NOMO-1 treated with dmso at 0.1 percent for 144 hours (cell line): ENCODE measurements around the gene ZBTB5.
"Not testable (repeated sequence)": the region's sequence is repeated elsewhere in the genome, so short reads cannot be mapped to it uniquely, and the experiment has no call there.

Experiments
- DNase-seq: peaks from one replicate; lab custom pipeline; 2025; ENCODE audit not compliant: unreplicated experiment; lab: John Stamatoyannopoulos, UW

The ZBTB5 gene

DNA sequence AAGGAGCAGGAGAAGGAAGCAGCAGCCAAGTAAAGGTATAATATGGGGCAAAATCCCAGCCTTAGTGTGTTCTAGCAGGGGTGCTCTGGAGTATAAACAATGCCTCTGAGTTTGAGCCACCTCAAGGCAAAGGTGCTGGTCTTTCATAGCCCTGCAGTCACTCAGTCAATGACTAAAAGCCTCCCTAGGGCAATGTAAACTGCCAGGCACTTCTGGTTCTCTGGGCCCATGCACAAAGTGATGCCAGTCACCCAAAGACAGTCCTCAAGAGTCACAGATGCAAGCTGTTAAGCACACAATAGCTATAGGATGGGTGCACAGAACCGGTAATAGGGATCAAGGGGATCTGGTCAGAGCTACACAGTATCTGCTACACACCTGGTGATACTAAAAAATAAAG lies 12.6 kb downstream of the ZBTB5 start:
- DNase-seq: no peak

DNA sequence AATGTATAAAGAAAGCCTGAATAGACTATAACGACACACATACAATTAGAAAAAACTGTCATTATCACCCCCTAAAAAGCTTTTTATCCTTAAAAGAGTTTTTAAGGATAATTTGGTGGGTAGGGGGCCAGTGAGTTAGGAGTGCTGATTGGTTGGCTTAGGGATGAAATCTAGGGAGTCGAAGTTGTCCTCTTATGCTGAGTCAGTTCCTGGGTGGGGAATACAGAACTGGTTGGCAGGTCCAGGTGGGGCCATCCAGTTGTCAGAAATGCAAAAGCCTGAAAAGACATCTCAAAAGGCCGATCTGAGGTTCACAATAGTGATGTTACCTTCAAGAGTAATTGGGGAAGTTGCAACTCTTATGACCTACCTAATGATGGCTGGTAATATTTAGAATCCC lies 13.6 kb downstream of the ZBTB5 start:
- DNase-seq: no peak

DNA sequence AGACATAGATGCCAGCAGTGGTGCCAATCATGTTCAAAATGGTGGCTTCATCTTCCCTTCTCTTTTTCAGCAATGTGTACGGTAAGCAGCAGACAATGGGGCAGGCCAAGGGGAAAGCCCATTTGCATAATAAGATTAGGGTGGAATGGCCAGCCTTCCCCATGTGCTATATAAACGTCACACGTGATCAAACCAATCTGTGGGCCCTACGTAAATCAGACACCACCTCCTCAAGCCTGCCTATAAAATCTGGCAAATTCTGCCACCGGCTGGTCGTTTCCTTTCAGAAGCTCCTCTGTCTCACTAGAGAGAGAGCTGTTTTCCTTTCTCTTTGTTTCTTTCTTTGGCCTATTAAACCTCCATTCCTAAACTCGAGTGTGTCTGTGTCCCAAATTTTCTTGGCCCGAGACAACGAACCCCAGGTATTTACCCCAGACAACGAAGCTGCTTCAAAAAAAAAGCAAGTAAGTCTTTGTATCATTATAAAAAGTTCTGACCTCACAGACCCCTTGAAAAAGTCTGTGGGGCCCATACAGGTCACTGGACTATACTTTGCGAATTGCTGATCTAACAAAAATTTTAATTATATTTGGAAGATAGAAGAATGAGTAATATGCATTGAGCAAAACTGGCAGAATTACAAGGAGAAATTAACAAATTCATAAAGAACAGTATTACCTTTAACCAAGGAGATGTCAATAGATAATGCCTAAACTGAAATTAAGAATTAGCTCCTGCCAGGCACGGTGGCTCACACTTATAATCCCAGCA lies 15.2 kb downstream of the ZBTB5 start:
- DNase-seq: no peak

DNA sequence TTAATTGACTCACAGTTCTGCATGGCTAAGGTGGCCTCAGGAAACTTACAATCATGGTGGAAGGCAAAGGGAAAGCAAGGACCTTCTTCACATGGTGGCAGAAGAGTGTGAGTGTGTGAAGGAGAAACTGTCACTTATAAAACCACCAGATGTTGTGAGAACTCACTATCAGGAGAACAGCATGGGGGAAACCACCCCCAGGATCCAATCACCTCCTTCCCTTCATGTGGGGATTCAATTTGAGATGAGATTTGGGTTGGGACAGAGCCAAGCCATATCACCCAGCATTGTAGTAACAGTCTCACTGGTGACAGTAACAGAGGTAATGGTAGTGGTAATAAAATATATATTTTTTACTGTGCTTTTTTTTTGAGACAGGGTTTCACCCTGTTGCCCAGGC lies 18.1 kb downstream of the ZBTB5 start:
- DNase-seq: no peak

DNA sequence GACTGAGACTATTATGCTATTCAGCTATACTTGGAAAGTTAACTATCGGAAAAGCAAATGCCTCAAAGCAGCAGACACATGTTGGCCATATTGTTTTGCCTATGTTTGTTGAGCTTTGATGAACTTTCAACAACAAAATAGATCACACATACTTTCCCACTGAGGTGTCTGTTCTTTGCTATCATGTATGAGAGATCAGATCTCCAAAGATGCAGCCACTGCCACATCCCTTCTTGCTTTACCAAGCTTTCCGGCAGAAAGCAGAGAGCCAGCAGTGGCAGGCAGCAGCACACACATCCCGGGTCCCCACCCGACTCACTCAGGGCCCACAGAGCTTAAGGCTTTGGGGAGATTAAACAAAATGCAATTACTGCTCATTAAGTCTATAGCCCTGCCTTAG lies 18.8 kb downstream of the ZBTB5 start:
- no peak for DNase-seq

DNA sequence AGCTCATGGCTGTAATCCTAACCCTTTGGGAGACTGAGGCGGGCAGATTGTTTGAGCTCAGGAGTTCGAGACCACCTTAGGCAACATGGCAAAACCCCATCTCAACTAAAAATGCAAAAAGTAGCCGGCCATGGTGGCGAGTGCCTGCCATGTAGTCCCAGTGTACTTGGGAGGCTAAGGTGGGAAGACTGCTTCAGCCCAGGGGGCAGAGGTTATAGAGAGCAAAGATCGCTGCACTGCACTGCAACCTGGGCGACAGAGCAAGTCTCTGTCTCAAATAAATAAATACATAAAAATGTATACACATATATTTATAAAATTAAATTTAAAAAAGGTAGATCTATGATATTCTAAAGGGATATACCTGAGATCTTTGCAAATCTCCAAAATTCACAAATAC lies 19.4 kb downstream of the ZBTB5 start:
- DNase-seq: no peak

DNA sequence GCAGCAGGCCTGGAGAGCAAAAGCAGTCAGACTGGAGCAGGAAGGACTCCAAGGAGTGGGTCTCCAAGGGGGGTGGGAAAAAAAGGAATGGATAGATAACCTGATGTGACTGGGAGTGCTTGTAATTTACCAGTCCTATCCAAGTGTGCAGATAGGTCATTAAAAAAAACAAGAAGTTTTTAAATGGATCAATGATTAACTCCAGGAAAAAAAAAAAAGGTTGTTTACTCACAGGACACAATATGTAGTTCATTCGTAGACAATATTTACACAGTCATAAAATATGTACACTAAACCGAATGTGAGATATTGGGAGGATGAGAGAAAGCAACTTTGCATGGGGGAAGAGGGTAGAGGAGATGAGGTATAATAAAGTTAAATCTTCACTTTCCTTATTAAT lies 20.4 kb downstream of the ZBTB5 start:
- DNase-seq: no peak

DNA sequence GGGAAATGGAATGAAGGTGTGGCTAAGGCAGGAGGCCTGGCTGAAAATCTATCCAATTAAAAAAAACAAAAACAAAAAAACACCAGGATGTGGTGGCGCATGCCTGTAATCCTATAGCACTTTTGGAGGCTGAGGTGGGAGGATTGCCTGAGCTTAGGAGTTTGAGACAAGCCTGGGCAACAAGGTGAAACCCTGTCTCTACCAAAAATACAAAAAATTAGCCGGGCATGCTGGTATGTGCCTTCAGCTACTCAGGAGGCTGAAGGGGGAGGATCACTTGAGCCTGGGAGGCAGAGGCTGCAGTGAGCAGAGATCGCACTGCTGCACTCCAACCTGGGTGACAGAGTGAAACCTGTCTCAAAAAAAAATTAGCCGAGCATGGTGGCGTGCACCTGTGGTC lies 21.7 kb downstream of the ZBTB5 start:
- no peak for DNase-seq

DNA sequence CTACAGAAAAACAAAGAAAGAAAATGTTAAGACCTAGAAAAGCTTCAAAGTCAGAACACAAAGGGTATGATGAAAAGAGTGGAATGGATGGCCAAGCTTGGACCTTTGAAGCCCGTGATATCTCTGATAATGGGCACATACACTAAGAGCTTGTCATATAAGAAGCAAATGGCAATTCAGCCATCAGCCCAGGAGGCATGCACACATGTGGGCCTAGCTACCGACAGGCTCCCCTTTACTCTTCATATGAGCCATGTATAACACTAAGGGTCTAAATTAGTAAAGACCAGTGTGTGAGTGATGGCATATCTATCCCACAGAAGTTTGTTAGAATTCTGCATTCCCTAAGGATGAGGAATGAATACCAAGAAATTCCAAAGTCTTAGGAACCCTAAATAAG lies 22.7 kb downstream of the ZBTB5 start:
- no peak for DNase-seq

DNA sequence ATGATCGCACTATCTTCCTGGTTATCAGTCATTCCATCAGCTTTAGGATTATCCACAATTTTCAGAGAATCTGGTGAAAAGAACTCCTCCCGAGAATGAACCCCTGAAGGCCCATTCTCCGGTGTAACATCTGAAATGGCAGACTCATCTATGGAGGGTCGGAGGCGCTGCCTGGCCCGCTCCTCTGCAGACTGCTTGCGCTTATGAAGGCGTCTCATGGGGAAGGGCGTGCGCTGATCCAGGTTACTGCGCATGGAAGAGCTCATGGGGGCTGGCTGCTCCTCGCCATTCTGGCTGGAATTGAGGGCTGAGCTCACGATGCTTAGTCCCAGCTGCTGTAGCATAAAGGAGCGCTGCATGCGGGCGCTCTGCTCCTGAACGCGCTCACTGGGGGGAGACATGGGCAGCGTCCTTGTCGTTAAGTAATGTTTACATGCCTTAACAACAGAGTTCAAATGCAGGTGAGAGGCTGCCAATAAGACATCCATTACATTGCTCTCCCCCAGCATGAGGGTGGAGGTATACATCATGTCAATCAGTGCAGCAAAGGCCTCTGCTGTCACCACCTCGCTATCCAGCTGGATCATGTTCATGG lies 23.4 kb downstream of the ZBTB5 start:
- DNase-seq: no peak

DNA sequence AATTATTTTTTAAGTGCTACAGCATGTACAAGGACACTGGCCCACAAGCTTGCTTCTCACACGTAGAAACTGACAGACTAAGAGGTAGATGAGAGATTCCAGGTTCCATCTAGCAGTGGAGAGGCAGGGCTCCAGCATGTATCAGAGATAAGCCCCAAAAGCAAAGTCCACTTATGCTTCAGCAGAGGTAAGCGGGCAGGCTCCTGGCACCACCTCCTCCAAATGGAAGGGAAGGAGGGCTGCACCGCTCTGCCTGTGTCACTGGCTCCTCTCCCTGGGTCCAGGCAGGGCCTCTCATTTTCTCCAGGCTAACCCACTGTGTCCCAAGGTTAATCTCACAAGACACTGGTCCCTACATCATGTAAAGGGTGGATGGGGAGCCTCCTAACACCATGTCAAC lies 26.9 kb downstream of the ZBTB5 start:
- DNase-seq: no peak

DNA sequence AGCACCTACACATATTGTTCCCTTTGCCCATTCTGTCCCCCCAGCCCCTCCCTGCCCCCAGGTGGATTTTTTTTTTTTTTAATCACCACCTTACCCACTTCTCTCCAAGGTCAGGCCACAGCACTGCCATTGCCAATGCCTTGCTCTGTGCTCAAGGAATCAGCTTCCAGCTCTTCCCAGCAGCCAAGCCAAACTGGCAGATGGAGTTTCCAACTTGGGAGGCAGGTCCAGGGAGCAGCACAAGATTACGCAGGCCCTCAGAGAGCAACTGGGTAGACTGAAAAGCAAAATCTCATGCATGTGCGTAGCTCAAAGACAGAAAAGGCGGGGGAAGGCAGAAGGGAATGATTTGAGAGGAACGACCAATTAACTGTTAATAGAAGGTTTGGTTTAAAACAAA lies 27.6 kb downstream of the ZBTB5 start:
- DNase-seq: no peak

DNA sequence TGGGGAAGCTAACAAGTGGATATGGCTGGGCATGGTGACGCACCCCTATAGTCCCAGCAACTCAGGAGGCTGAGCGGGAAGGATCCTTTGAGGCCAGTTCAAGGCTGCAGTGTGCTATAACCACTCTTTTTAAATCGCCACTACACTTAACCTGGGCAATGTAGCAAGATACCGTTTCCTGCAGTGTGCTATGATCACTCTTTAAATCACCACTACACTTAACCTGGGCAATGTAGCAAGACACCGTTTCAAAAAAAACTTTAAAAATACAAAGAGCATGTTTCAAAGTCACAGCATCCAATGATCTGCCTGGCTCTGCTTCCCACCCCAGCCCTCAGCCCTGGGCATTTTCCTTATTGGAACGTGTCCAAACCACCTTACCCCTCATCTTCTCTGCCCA lies 28.2 kb downstream of the ZBTB5 start:
- DNase-seq: no peak

DNA sequence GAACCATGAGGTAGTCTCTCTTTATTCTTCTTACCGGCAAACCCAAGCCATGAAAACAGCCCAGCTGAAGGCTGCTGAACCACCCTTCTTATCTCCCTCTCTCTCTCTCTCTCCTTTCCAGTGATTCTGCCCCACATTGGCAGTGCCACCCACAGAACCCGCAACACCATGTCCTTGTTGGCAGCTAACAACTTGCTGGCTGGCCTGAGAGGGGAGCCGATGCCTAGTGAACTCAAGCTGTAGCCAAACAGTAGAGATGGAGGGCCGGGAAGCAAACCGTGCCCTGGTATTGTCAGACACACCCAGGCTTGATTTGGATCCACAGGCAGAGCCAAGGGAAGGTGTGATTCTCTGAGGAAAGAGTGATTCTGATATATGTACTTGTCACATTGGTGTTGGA lies 28.7 kb downstream of the ZBTB5 start:
- DNase-seq: no peak

DNA sequence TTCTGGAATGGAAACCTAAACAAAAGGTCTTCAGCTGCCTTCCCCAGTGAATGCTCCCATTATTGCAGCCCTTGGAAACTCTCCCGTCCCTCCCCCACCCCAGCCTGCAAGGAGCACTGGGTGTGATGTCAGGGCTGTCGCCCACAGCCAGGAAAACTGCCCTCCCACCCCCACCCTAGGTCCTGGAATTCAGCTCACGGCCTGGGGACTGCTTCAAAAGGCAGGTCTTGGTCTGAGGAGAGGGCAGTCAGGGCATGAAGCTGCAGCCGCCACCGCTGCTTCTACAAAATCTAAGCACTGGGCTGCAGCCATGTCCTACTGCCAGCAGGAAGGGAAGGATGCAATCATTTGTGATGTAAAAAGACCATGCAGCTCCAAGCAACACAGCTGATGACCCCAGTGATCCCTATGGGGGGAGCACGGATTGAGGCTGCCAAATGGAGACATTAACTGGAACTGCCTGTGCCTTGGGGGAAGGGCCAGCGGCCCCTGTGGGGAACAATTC lies 31.3 kb downstream of the ZBTB5 start:
- no peak for DNase-seq

DNA sequence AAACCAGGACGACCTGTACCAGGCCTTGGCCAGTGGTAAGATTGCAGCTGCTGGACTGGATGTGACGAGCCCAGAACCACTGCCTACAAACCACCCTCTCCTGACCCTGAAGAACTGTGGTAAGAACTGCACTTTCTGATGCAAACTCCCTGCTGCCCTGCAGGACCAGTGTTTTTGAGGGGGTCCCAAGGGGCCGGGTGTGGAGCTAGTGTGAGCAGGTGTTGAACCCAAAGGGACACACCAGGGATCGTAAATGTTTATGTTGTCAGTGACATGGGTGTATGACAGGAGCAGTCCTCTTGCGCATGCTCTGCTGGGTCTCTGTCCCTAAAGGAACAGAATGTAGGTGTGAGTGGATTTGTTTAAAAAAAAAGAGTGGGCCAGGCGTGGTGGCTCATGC lies 33.2 kb downstream of the ZBTB5 start:
- no peak for DNase-seq

DNA sequence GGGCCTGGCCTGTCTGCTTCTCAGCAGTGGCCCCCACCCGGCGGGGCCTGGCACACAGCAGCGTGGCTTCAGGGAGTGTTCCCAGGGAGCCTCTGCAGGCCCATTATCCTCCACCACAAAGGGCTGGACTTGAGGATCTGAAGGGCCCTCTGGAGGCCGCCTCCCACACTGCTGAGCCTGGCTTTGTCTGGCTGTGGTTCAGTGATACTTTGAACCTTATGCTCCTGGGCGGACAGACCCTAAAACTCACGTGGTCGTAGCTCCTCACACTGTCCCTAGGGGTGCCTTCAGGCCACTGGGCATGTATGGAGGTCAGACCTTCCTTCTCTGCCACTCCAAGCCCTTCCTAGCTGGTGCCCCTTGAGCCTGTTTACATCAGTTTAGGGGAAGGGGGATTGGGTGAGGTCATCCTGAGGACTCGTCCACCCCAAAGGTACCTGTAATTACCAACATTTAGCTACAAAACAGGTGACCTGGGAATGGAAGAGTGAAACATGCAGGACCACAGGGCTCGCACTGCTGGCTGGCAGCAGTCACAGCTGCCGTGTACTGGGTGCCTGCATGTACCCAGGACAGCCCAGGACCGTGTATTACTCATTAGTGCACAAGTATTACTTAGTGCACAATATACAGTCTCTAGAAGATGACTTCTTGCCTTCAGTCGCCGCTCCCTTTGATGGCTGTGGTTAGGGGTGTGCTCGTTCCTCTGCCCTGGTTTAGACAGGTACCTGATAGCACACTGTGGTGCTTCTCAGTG lies 34.2 kb downstream of the ZBTB5 start:
- DNase-seq: no peak

DNA sequence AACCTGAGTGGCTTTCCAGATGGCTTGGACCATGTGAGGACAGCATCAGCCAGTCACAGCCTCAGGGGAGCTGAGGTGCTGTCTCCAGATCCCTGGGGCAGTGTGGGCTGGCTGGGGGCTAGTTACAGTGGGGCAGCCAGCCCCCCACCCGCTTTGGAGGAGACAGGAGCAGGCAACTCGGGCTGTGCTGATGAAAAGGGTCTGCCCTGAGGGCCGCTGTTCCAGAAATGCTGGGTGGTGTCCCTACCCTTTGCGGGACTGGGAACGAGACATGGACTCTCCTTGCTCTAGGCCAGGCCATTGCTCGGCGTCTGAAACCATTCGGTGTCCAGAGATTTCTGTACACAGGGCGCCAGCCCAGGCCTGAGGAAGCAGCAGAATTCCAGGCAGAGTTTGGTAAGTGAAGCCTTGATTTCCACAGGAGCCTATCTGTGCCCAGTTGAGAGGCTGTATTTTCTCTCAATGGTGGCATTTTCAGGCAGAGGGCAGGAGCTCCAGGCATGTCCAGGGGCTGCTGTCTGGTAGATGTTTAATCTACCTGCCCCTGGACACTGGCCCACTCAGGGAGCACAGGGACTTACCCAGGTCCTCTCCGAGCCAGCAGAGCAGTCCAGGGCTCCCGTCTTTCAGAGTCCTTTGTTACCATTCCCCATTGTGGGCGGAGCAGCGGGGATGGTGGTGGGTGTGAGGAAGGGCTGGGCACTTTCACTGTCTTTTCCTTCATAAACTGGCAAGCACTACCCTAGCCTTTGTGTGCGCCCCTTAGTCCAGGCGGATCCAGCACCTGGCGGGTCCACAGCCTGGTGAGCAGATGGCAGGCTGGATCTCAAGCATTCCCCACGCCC lies 35.6 kb downstream of the ZBTB5 start:
- no peak for DNase-seq

DNA sequence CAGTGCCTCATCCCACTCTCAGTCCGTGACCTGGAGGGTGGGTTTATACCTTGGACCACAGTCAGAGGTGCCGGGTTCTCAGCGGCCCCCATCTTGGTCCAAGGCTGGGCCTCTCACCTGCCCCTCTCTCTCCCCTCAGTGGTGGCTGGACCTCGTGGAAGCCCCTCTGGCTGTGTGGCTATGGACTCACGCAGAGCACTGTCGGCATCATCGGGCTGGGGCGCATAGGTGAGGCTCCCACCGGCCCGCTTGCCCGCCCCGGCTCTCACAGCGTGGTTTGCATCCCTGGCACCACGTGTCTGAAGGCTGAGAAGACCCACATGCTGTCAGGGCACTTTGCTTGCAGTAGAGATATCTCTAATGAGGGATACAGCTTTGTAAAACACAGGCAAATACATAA lies 36.9 kb downstream of the ZBTB5 start:
- DNase-seq: no peak

DNA sequence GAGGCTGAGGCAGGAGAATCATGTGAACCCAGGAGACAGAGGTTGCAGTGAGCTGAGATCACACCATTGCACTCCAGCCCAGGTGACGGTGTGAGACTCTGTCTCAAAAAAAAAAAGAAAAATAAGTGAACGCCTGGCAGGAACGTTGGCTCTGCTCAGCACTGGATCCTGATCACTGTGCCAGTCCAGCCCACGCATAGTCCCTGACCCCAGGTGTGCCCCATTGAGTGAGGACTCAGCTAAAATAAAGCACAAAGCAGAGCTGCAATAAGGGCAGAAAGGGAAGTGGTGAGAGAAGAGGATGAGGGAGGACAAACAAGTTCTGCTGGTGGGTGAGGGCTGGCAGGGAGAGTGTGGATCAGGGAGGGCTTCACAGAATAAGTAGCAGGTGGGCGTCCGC lies 38.4 kb downstream of the ZBTB5 start:
- no peak for DNase-seq

DNA sequence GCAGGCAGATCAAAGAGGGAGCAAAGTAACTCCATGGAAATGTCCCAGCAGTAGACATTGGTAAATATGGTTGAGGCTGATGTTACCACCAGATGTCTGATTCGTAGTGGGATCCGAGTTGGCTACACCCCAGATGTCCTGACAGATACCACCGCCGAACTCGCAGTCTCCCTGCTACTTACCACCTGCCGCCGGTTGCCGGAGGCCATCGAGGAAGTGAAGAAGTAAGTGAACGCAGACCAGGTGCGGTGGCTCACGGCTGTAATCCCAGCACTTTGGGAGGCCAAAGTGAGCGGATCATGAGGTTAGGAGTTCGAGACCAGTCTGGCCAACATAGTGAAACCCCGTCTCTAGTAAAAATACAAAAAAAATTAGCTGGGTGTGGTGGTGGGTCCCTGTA lies 38.8 kb downstream of the ZBTB5 start:
- not testable (repeated sequence) for DNase-seq
